C4-2B (cell line): ENCODE data around the gene KIDINS220.

Experiments used
- ZFX ChIP-seq: fragments of 450-650 bp; IDR thresholded peaks from 2 replicates; pipeline ENCODE4 v1.6.1; 2017
- TF ChIP-seq, protein P1 (sequence below): fragments of 450-650 bp; conservative IDR thresholded peaks from 2 replicates; pipeline ENCODE4 v1.5.1; 2017; ENCODE audit warnings: mild to moderate bottlenecking

DNA sequence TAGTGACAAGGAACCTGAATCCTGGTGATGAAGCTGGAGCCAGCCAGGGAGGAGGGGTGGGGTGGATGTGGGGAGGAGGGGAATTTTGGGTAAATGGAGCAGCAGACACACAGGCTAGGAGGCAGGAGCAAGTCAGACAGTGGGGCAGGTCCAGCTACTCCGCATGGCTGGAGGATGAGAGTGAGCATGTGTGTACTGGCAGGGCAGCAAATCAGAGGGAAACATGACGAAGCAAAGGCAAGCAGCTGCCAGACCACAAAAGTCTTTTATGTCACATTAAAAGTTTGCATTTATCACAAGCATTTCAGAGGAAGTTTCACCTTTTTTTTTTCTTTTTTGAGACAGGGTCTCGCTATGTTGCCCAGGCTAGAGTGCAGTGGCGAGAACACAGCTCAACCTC lies 11.9 kb upstream of the KIDINS220 start:
- TF ChIP-seq, protein P1, sequence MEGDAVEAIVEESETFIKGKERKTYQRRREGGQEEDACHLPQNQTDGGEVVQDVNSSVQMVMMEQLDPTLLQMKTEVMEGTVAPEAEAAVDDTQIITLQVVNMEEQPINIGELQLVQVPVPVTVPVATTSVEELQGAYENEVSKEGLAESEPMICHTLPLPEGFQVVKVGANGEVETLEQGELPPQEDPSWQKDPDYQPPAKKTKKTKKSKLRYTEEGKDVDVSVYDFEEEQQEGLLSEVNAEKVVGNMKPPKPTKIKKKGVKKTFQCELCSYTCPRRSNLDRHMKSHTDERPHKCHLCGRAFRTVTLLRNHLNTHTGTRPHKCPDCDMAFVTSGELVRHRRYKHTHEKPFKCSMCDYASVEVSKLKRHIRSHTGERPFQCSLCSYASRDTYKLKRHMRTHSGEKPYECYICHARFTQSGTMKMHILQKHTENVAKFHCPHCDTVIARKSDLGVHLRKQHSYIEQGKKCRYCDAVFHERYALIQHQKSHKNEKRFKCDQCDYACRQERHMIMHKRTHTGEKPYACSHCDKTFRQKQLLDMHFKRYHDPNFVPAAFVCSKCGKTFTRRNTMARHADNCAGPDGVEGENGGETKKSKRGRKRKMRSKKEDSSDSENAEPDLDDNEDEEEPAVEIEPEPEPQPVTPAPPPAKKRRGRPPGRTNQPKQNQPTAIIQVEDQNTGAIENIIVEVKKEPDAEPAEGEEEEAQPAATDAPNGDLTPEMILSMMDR, result no peak
- TF ChIP-seq ZFX, result no peak
